Measurements from ENCODE around the gene IL17RE.

DNA sequence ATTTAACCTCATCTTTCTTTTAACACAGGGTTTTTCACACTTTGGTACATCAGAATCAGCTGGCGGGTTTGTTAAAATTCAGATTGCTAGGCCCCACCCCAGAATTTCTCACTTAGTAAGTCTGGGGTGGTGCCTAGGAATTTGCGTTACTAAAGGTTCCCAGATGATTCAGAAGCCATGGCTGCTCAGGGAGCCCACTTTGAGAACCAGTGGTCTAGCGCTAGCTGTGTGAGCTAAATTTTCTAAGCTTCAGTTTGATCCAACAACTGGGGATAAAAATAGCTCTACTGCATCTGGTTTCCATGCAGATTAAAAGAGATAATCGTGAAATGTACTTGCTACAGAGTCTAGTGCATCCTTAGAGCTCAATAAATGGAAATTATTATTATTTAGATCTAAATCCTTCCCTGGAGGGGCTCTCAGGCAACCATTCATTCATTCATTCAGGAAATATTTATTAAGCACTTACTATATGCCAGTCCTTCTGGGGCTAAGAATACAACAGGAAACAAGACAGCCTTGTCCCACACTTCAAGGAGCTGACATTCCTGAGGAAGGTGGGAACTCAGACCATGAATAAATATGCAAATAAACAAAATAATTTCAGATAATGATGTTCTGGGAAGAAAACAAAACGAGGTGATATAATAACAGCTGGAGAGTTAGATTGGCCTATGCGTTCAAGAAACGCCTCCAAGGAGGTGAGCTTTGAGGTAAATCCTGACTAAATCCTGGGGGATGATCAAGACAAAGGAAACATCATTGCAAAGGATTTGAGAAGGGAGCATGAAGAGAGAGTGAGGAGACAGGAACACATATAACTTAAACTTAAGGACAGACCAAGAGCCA lies 18.7 kb upstream of the IL17RE start:
- TF ChIP-seq, protein P1, sequence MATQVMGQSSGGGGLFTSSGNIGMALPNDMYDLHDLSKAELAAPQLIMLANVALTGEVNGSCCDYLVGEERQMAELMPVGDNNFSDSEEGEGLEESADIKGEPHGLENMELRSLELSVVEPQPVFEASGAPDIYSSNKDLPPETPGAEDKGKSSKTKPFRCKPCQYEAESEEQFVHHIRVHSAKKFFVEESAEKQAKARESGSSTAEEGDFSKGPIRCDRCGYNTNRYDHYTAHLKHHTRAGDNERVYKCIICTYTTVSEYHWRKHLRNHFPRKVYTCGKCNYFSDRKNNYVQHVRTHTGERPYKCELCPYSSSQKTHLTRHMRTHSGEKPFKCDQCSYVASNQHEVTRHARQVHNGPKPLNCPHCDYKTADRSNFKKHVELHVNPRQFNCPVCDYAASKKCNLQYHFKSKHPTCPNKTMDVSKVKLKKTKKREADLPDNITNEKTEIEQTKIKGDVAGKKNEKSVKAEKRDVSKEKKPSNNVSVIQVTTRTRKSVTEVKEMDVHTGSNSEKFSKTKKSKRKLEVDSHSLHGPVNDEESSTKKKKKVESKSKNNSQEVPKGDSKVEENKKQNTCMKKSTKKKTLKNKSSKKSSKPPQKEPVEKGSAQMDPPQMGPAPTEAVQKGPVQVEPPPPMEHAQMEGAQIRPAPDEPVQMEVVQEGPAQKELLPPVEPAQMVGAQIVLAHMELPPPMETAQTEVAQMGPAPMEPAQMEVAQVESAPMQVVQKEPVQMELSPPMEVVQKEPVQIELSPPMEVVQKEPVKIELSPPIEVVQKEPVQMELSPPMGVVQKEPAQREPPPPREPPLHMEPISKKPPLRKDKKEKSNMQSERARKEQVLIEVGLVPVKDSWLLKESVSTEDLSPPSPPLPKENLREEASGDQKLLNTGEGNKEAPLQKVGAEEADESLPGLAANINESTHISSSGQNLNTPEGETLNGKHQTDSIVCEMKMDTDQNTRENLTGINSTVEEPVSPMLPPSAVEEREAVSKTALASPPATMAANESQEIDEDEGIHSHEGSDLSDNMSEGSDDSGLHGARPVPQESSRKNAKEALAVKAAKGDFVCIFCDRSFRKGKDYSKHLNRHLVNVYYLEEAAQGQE (IDR thresholded peaks at IDR 0.05; ENCODE audit: borderline replicate concordance): no peak
- TF ChIP-seq, protein P2, sequence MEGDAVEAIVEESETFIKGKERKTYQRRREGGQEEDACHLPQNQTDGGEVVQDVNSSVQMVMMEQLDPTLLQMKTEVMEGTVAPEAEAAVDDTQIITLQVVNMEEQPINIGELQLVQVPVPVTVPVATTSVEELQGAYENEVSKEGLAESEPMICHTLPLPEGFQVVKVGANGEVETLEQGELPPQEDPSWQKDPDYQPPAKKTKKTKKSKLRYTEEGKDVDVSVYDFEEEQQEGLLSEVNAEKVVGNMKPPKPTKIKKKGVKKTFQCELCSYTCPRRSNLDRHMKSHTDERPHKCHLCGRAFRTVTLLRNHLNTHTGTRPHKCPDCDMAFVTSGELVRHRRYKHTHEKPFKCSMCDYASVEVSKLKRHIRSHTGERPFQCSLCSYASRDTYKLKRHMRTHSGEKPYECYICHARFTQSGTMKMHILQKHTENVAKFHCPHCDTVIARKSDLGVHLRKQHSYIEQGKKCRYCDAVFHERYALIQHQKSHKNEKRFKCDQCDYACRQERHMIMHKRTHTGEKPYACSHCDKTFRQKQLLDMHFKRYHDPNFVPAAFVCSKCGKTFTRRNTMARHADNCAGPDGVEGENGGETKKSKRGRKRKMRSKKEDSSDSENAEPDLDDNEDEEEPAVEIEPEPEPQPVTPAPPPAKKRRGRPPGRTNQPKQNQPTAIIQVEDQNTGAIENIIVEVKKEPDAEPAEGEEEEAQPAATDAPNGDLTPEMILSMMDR (IDR thresholded peaks at IDR 0.05; ENCODE audit: poor library complexity, severe bottlenecking): no peak
- TF ChIP-seq EP300 (conservative IDR thresholded peaks at IDR 0.05; ENCODE audit: poor library complexity, severe bottlenecking): no peak

All from neural cell (in vitro differentiated cells).